ENCODE data around the gene ATOH8.

Gene ATOH8

GRCh38 chr2:85755122-85756027 lies 1.6 kb downstream of the ATOH8 start:
- DNase-seq = no peak

- no peak for DNase-seq
Observed at GRCh38 chr2:85756195-85756594, 2.4 kb downstream of the ATOH8 start.

GRCh38 chr2:85756822-85757435 lies 3.1 kb downstream of the ATOH8 start:
- DNase-seq = no peak

- no peak for DNase-seq
Observed at GRCh38 chr2:85757860-85758259, 4.1 kb downstream of the ATOH8 start.

- no peak for DNase-seq
Observed at GRCh38 chr2:85758361-85759256, 4.8 kb downstream of the ATOH8 start.

GRCh38 chr2:85759257-85759613 lies 5.4 kb downstream of the ATOH8 start:
- no peak for DNase-seq

- no peak for DNase-seq
Observed at GRCh38 chr2:85760371-85760770, 6.6 kb downstream of the ATOH8 start.

GRCh38 chr2:85760872-85761271 lies 7.1 kb downstream of the ATOH8 start:
- DNase-seq = no peak

GRCh38 chr2:85761512-85761944 lies 7.7 kb downstream of the ATOH8 start:
- no peak for DNase-seq

GRCh38 chr2:85761946-85762345 lies 8.2 kb downstream of the ATOH8 start:
- no peak for DNase-seq

- no peak for DNase-seq
Observed at GRCh38 chr2:85763132-85763531, 9.3 kb downstream of the ATOH8 start.

GRCh38 chr2:85763831-85764230 lies 10.0 kb downstream of the ATOH8 start:
- DNase-seq = no peak

- no peak for DNase-seq
Observed at GRCh38 chr2:85765081-85765731, 11.4 kb downstream of the ATOH8 start.

- DNase-seq = no peak
Observed at GRCh38 chr2:85766229-85766628, 12.4 kb downstream of the ATOH8 start.

GRCh38 chr2:85767803-85768665 lies 14.2 kb downstream of the ATOH8 start:
- DNase-seq = no peak

- no peak for DNase-seq
Observed at GRCh38 chr2:85768713-85769112, 14.9 kb downstream of the ATOH8 start.

- DNase-seq = peak; percentile 57
Observed at GRCh38 chr2:85769236-85769982, 15.6 kb downstream of the ATOH8 start.

- no peak for DNase-seq
Observed at GRCh38 chr2:85769983-85770362, 16.2 kb downstream of the ATOH8 start.

- no peak for DNase-seq
Observed at GRCh38 chr2:85770369-85770768, 16.6 kb downstream of the ATOH8 start.

GRCh38 chr2:85770786-85771409 lies 17.1 kb downstream of the ATOH8 start:
- DNase-seq = no peak

- no peak for DNase-seq
Observed at GRCh38 chr2:85771486-85771885, 17.7 kb downstream of the ATOH8 start.

Measured in hematopoietic multipotent progenitor cell treated with erythropoietin and hydrocortisone succinate and interleukin-3 and kit ligand, for 4 days (in vitro differentiated cells).